HG02840 (cell line): ENCODE data around the gene FOXL2NB.
"Not testable (repeated sequence)": the region's sequence is repeated elsewhere in the genome, so short reads cannot be mapped to it uniquely, and the experiment has no call there.

Experiments
- ATAC-seq: cut with Tn5 transposase; IDR thresholded peaks from one replicate; pipeline ENCODE4 v1.9.1; 2021; ENCODE audit warnings: mild to moderate bottlenecking, moderate library complexity, moderate number of reproducible peaks; ENCODE audit not compliant: unreplicated experiment, low FRiP score

FOXL2NB gene

DNA sequence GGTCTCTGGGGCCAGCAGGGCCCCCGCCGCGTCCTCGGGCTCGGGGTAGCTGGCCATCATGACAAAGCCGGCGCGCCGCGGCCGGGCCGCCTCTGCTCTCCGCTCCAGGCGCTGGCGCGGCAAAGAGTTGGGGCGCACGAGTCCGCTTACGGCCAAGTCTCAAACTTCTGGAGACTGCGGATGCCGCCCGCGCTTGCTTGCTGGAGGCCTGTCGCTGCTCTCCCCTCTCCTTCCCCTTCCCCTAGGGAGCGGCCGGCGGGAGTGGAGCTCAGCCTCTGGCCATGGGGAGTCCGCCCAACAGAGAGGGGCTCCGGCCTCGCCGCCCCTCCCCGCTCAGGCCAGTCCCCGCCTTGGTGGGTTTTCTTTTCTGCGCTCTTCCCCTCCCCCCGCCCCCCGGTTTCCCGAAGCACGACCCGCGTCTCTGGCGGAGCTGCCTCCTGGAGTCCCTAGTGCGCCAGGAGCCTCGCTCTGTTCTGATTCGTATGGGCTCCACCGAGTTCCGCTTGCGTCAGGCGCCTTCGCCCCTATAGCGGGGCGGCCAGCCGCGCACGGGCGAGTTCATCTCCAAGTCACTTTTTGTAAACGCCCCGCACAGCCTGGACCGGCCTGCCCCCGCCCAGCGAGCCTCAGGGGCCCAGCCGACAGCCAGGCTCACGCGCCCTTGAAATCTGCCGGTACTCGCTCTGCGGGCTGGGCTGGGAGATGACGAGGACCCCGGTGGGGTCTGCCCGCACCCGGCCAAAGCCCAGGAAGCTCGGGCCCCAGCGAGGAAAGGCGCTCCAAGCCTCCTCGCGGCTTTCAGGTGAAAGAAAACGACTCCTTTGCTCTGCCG, at the start of gene FOXL2NB, which contains the start of gene FOXL2:
FOXL2NB (plus strand) TSS at position 555 of the 832 bp plus-strand sequence; CDS start at position 703, 148 bp downstream.
FOXL2 (minus strand) TSS at position 475 of the 832 bp plus-strand sequence; CDS start at position 60, 415 bp downstream.
- ATAC-seq: no peak

DNA sequence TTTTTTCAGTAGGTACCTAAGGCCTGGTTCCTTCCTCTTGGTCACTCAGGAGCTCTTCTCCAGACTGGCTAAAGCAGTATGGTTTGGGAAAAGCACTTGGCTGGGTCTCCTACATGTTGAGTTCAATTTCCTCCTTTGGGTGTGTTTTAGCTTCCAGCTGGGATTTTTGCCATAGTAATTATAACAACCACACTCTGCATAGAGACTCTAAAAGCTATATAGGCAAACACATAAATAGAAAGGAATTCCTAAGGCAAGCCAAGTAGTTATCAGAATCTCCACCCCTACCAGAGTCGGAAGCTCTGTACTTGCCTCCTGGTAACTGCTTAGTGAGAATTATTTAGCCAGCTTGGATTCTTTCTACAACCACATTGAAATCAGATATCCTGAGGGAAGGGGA, 48.7 kb upstream of the FOXL2NB start:
- ATAC-seq: no peak

DNA sequence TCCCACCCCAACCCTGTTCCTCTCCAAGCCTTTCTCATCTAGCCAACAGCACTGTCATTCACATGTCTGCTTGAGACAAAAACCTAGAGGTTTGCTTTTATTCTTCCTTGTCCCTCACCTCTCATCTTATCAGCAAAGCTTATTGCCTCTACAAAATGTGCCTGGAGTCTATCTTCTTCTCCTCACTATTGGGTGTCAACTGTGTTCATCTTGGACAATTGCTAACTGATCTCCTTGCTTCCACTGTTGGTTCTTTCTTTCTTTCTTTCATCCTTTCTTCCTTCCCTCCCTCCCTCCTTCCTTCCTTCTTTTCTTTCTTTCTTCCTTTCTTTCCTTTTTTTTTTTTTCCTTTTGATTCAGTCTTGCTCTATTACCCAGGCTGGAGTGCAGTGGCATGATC, 48.3 kb upstream of the FOXL2NB start:
- no peak for ATAC-seq

DNA sequence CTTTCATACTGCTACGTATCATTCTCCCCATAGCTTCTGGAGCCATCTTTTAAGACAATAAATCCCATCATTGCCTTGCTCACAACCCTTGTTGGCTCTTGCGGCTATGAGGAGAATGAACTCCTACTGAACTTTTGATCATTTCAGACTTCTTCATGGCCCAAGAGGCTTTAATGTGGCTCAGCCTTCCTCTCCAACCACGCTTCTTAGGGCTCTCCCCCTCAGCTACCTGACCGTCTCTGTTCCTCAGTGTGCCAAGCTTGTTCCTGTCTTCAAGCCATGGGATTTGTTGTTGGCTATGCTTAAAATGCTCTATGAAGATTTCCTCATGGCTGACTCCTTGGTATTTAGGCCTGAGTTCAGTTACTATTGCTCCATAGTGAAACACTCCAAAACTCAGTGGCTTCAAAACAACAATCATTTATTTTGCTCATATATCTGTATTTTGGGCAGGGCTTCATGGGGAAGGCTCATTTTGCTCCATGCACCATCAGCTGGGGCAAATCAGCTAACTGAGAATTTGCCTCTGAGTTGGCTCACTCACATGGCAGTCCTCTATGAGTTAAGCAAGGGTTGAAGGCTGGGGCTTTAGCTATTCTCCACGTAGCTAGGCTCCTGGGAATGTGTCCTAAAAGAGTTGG, 47.5 kb upstream of the FOXL2NB start:
- ATAC-seq: no peak

GRCh38 chr3:138901567-138901966, 45.5 kb upstream of the FOXL2NB start:
- ATAC-seq: no peak

- ATAC-seq: no peak
Measured at GRCh38 chr3:138902171-138902570, 44.8 kb upstream of the FOXL2NB start.

GRCh38 chr3:138907539-138907938, 39.5 kb upstream of the FOXL2NB start:
- no peak for ATAC-seq

- ATAC-seq: no peak
Measured at GRCh38 chr3:138908846-138909245, 38.2 kb upstream of the FOXL2NB start.

GRCh38 chr3:138909904-138910303, 37.1 kb upstream of the FOXL2NB start:
- ATAC-seq: no peak

DNA sequence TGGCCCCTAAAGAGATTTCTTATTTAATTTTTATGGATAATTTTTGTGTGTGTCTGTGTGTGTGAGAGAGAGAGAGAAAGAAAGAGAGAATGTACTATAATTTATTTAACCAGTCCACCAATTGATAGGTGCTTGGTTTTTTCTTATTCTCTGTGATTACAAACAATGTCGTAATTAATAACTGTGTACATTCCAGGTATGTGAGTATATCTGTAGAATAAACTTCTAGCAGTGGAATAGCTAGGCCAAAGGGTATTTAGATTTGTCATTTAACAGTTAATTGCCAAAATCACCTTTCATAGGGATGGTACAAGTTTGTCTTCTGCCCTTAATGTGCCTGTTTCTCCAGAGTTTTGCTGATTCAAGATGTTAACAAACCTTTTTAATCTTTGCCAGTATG, 35.4 kb upstream of the FOXL2NB start:
- no peak for ATAC-seq

DNA sequence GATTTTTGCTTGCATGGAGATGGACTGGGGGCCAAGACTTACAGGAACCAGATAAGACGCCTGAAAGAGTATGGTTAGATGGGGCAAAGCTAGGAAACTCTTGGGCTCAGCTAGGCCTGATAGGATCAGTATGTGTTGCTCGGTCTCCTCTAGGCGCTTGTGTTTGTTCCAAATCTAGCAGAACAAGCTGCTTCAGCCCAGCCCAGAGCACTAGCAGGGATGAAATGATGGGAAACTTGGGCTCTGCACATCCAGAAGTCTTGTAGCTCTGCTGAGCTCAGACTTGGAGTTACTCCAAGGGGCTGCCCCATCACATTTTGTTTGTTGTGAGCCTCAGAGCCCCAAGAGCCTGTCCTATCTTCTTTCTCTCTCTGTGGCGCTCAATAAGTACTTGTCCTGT, 34.8 kb upstream of the FOXL2NB start:
- ATAC-seq: no peak

GRCh38 chr3:138913766-138914165, 33.3 kb upstream of the FOXL2NB start:
- ATAC-seq: no peak

GRCh38 chr3:138914870-138915502, 32.0 kb upstream of the FOXL2NB start:
- ATAC-seq: peak; percentile 27

DNA sequence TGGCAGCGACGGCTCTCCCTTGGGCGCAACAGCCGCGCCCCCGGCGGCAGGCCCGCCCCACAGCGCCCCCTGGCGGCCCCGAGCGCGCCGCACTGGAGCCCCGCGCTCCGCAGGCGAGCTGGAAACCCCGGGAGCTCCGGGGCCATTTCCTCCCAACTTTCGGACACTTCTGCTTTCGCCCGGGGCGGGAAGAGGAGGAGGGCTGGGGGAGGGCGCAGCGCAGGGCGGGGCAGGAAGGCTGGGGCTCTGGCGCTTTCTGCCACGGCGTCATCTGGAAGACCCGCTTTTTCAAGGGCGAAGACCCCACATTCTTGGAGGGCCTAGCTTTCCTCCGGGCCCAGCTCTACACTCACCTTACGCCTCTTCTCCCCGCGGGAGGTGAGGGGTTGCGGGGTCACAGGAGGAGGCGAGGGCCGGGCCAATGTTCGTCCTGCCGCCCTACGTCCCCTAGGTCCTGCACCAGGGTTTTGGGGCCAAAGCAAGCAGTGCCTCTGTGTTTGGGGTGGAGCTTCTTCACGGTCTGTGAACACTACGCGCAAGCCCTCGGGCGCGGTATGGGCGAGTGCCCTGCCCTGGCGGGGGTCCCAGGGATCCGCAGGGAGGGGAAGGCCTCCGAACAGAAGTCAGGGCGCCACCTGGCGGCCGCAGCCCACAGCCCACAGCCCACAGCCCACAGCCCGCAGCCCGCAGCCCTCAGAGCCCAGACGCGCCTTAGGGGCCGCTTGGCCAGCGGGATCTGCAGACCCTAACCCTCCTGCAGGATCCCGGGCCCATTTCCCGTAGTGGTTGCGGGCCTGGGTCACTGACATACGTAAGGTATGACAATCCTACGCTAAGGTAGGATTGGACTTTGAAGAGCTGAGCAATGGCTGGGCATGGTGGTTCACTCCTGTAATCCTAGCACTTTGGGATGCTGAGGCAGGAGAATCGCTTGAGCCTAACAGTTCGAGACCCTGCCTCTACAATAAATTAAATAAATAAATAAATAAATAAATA, 31.2 kb upstream of the FOXL2NB start:
- ATAC-seq: peak; percentile 82

DNA sequence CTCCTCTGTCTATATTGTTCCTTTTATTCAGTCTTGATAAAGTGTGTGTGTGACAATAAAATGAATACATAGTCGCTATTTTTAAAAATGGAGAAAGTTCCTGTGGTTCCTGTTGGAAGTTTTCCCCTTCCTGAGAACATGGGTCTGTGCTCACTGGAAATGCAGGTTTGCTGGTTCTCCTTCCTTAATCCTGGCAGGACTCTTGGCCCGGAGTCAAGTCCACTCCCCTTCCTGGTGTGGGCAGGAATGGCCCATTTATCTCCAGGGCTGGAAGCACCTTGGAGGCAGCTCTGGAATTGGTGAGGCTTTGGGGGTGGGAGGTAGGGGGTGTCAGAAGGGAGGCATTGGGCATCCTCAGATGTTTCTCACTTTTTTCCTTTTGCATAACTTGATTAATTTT, 30.2 kb upstream of the FOXL2NB start:
- ATAC-seq: no peak

- ATAC-seq: no peak
Measured at GRCh38 chr3:138919325-138919724, 27.7 kb upstream of the FOXL2NB start.

DNA sequence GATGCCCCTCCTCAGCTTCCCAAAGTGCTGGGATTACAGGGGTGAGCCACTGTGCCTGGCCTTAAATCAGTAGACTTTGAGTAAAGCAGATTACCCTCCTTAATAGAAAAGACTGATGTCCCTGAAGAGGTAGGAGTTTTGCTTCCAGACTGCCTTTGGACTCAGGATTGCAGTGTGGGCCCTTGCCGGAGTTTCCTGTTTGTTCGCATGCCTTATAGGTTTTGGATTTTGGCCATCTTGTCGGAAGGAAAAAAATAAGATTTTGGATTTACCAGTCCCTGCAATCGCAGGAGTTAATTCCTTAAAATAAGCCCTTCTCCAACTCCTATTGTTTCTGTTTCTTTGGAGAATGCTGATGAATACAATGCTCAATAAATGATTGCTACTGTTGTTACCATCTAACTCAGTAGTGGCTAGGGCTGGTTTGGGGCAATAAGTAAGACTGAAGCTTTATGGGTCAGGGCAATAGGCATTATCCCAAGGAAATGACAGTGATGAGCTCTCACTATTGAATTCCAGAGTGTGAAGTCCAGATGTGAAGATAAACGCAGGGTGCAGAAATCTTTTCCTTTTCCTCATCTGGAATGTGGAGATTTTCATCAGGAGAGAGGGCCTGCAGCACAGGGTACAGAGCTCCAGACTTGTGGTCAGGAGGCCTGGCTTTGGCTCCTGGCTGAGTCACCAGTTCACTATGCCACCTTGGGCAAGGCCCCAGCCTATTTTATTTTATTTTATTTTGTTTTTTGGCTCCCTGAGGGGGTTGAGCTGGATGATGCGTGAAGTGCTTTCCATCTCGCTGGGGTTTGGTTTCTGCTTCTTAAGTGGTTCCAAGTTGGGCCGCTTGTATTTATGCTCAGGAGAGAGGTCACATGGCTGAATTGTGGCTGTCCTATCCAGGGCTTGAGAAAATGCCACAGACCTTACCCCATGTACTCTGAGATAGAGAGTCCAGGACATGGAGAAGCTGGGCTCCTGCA, 25.4 kb upstream of the FOXL2NB start:
- no peak for ATAC-seq

GRCh38 chr3:138922400-138922799, 24.6 kb upstream of the FOXL2NB start:
- ATAC-seq: not testable (repeated sequence)

DNA sequence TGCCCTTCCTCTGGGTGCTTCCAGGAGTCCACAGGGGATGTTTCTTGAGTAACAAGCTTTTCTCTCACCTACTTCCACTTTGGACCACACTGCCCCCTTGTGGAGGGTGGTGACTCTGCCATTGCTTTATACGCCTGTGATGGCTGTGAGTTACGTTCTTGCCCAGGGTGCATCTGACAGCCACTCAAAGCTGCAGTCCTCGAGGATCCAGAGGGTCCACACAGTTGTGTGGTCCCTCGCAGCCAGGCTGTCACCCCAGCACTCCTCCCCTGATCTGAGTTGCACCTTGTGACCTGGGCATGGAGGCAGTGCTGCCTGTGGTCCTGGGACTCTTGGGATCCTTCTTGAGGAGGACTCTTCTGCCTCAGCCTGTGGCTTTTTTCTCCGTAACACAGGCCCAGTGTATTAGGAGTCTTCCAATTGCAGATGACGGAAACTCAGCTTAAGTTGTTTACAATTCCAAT, 23.5 kb upstream of the FOXL2NB start:
- ATAC-seq: peak; percentile 60
